Posterior vena cava (tissue), 2 donors: Measurements from ENCODE around the gene COLEC11. TPM values are rescaled to one million over a fixed set of nuclear protein-coding genes. Genes with fewer than 3 reads are reported as not detected.
"Not testable (repeated sequence)": the region's sequence is repeated elsewhere in the genome, so short reads cannot be mapped to it uniquely, and the experiment has no call there.

Experiments used
- DNase-seq: peaks from one replicate; pipeline ENCODE4 v3.0.0-alpha.2; 2020; ENCODE audit warnings: low spot score
- intact Hi-C, 2 donors: fragments of 100-400 bp; cut with DNase I; formaldehyde crosslinking; loops; one replicate each; pipeline versions ENCODE4 v1.14.1 to v1.14.2; 2022 to 2023
- total RNA-seq, 2 donors: library from RNA; stranded (reverse); fragmentation: NEBNext Ultra II Directional; extraction: Animal tissue kit (Norgen Biotek cat#: 25700); gene quantifications; one replicate each; pipeline ENCODE4 v1.2.1, GENCODE V29; 2021
- donor health status: DM: yes; HTN: yes; CAD: no.
- donor health status: DM: yes; HTN: yes; CAD: no.

The COLEC11 gene
- total RNA-seq, 2 donors from 2014 or later: 0.71 to 3.8 TPM

DNA sequence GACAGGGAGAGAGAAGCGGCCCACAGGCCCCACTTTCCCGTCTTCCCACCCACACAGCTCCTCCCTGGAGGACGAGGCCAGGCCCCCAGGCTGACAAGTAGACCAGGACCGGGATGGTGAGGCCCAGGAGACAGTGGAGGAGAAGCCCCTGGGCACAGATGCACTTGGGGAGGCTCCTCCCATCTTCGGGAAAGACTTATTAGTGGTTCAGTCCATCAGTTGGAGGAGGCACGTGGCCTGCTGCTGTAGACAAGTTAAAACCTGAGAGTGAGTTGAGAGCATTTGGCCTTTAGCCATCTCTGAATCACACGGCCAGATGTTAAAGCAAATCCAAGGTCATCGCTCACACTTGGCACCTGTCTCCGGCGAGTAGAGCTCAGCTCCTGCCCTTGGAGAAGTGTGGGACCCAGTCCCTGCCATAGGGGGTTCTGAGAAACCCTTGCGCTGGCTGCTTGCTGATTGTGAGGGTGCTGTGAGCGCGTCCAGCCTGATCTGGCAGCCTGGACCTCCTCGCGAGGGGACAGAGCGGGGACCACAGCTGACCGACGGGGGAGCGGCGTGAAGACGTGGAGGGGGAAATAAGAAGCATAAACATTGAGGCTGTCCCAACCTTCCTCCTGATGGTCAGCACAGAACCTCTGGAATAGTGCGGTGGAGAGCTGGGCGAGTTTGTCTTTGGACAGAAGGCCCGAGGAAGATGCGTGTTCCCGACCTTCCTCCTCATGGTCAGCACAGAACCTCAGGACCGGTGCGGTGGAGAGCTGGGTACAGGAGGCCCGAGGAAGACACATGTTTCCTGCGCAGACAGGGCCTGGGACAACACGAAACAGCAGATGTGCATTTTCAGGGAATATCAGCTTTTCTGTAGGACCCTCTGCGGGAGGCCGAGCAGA lies 38.4 kb downstream of the COLEC11 start:
- intact Hi-C loops: no loop called here
- peak; percentile 72 for DNase-seq

DNA sequence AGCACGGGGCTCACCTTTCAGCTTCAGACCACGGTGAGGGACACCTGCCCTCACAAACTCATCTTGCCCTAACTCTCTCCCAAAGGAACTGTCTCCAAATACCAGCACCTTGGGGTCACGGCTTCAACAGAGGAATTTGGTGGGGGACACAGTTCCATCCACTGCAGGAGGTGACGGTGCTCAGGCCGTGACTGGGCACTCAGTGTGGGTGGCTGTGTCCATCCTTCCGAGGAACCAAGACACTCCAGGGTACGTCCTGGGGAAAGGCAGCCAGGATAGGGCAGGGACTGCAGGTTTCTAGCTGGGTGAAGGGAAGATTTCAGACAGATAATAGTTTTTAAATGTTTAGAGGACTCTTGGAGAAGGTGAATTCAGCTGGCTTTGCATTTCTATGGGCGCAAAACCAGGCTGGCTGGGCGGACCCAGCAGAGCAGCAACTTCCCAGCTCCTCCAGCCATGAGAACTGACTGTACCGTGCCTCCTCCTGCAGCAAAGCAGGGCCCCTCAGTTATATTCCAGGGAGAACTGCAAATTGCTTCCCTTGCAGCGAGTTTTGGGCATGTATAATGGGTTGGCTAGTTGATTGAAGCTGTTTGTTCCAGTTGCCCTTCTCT lies 39.2 kb downstream of the COLEC11 start:
- intact Hi-C loops: no loop called here
- DNase-seq: peak; percentile 41

GRCh38 chr2:3634596-3635121 lies 39.7 kb downstream of the COLEC11 start:
- DNase-seq: peak; percentile 74
- intact Hi-C loops: no loop called here

DNA sequence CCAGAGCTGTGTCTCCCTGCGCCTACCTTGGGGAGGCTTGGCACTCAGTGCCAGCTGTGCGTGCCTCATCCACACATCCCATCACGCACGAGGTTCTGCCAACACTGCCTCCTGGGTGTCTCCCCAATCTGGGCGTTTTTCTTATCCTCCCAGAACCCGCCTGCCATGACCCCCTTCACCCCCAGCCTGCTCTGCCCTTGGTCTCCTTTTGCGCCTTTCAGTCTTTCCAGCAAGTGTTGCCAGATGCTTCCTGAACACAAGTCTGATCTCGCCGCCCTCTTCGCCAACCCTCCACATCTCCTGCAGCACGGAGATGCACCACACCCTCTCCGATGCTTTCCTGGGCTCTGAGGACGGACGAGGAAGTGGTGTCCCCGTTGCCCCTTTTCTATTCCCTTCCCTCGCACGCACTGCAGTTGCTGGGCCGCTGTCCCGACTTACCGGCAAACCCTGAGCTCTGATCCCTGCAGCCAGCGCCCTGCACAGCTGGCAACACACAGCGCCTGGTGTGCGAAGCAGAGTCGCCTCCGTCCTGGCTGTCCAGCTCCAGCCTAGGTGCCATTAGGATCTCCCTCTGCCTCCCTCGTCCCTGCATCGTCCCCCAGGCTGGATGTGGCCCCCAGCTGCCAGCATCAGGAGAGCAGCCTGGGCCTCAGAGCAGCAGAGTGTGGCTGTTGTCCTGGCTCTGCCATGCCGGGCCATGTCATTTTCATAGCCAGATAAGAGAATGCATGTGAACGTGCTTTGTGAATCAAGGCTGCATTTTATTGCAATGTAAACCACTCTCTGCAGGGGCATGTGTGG lies 40.5 kb downstream of the COLEC11 start:
- DNase-seq: peak; percentile 72
- intact Hi-C loops: no loop called here

DNA sequence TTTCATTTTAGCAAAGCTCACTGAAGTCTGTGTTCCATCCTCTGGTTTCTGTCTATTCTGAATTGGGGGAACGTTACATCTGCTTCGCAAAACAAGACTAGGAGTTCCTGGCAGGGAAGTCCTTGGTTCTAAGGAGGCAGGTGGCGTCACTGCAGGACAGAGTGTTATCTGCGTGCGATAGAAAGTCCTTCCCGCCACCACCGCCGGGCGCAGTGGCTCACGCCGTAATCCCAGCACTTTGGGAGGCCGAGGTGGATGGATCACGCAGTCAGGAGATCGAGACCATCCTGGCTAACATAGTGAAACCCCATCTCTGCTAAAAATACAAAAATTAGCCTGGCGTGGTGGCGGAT lies 41.0 kb downstream of the COLEC11 start:
- intact Hi-C loops: not testable (repeated sequence)
- peak; percentile 74 for DNase-seq

- intact Hi-C loops: no loop called here
- peak; percentile 54 for DNase-seq
Observed at GRCh38 chr2:3636586-3637310, 41.8 kb downstream of the COLEC11 start.

- peak; percentile 37 for DNase-seq
- intact Hi-C loops: no loop called here
Observed at GRCh38 chr2:3637311-3637675, 42.4 kb downstream of the COLEC11 start.

GRCh38 chr2:3637692-3638455 lies 43.0 kb downstream of the COLEC11 start:
- DNase-seq: peak; percentile 69
- intact Hi-C loops: no loop called here

GRCh38 chr2:3638456-3638810 lies 43.5 kb downstream of the COLEC11 start:
- intact Hi-C loops: no loop called here
- peak; percentile 48 for DNase-seq

GRCh38 chr2:3639015-3639630 lies 44.2 kb downstream of the COLEC11 start:
- intact Hi-C loops: no loop called here
- no peak for DNase-seq

- intact Hi-C loops: no loop called here
- DNase-seq: peak; percentile 72
Observed at GRCh38 chr2:3639653-3640052, 44.7 kb downstream of the COLEC11 start.

DNA sequence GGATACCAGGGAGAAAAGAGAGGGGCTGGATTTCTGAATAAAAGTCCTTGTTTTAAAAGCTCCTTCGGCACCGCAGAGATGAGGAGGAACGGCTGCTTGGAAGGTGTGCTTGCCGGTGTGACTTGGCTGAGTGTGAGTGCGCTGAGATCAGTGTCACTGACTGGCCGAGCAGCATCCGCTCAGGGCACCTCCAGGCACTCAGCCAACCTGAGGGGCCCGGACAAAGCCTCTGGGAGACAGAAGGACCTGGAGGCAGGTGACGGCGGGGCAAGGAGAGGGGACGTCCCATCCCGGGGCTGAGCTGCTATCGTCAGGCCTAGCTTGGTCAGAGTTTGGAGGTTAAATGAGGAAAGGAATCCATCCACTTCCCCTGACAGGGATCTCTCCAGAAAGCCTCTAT lies 46.3 kb downstream of the COLEC11 start:
- intact Hi-C loops: no loop called here
- DNase-seq: peak; percentile 73

GRCh38 chr2:3641841-3642421 lies 47.0 kb downstream of the COLEC11 start:
- intact Hi-C loops: no loop called here
- DNase-seq: peak; percentile 72

- intact Hi-C loops: no loop called here
- DNase-seq: peak; percentile 59
Observed at GRCh38 chr2:3642521-3643215, 47.8 kb downstream of the COLEC11 start.

GRCh38 chr2:3643371-3644245 lies 48.7 kb downstream of the COLEC11 start:
- intact Hi-C loops: no loop called here
- peak; percentile 73 for DNase-seq

DNA sequence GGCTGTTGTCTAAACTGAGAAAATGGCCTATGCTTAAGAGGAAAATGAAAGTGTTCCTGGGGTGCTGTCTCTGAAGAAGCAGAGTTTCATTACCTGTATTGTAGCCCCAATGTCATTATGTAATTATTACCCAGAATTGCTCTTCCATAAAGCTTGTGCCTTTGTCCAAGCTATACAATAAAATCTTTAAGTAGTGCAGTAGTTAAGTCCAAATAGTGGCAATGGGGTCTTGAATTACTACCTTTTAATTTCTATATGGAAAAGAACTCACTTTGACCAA lies 49.3 kb downstream of the COLEC11 start:
- intact Hi-C loops: no loop called here
- no peak for DNase-seq
